ENCODE results near the gene FOXI2.

GRCh38 chr10:127762925-127763324, 25.9 kb downstream of the FOXI2 start:
- TF ChIP-seq CTCF (conservative IDR thresholded peaks at IDR 0.05; ENCODE audit: low read depth, low read length) (no peak), EZH2 (IDR thresholded peaks at IDR 0.05; ENCODE audit: borderline replicate concordance, low read depth, low read length, poor library complexity, severe bottlenecking) (no peak)
